ENCODE results near the gene CEP89.

Gene CEP89

GRCh38 chr19:32866061-32866460 is 105.7 kb downstream of the CEP89 start:
- TF ChIP-seq CTCF (IDR thresholded peaks at IDR 0.05; ENCODE audit: extremely low read depth, insufficient read depth, missing control alignments), result no peak
- no peak for DNase-seq (ENCODE audit: low spot score)
- in situ Hi-C loops (cut with MboI; ENCODE audit: low pct_unique_long_range_greater_than_20kb, low sequenced_read_pairs, unreplicated experiment), result no loop called here

- TF ChIP-seq CTCF (IDR thresholded peaks at IDR 0.05; ENCODE audit: extremely low read depth, insufficient read depth, missing control alignments), result no peak
- in situ Hi-C loops (cut with MboI; ENCODE audit: low pct_unique_long_range_greater_than_20kb, low sequenced_read_pairs, unreplicated experiment), result no loop called here
- no peak for DNase-seq (ENCODE audit: low spot score)
These were observed 106.4 kb downstream of the CEP89 start for GRCh38 chr19:32865326-32865725.

GRCh38 chr19:32864318-32865007 is 107.3 kb downstream of the CEP89 start:
- in situ Hi-C loops (cut with MboI; ENCODE audit: low pct_unique_long_range_greater_than_20kb, low sequenced_read_pairs, unreplicated experiment), result no loop called here
- no peak for TF ChIP-seq CTCF (IDR thresholded peaks at IDR 0.05; ENCODE audit: extremely low read depth, insufficient read depth, missing control alignments)

GRCh38 chr19:32863841-32864240 is 107.9 kb downstream of the CEP89 start:
- TF ChIP-seq CTCF (IDR thresholded peaks at IDR 0.05; ENCODE audit: extremely low read depth, insufficient read depth, missing control alignments), result no peak
- peak; percentile 12 for DNase-seq (ENCODE audit: low spot score)
- in situ Hi-C loops (cut with MboI; ENCODE audit: low pct_unique_long_range_greater_than_20kb, low sequenced_read_pairs, unreplicated experiment), result no loop called here

More at GRCh38 chr19:32864318-32865007, 107.3 kb downstream of the CEP89 start:
- peak; percentile 7 for DNase-seq (ENCODE audit: low spot score)

- no peak for DNase-seq (ENCODE audit: low spot score)
- in situ Hi-C loops (cut with MboI; ENCODE audit: low pct_unique_long_range_greater_than_20kb, low sequenced_read_pairs, unreplicated experiment), result no loop called here
- no peak for TF ChIP-seq CTCF (IDR thresholded peaks at IDR 0.05; ENCODE audit: extremely low read depth, insufficient read depth, missing control alignments)
These were observed 108.5 kb downstream of the CEP89 start for GRCh38 chr19:32863301-32863700.

GRCh38 chr19:32862741-32863140 is 109.0 kb downstream of the CEP89 start:
- DNase-seq (ENCODE audit: low spot score), result no peak
- in situ Hi-C loops (cut with MboI; ENCODE audit: low pct_unique_long_range_greater_than_20kb, low sequenced_read_pairs, unreplicated experiment), result no loop called here
- no peak for TF ChIP-seq CTCF (IDR thresholded peaks at IDR 0.05; ENCODE audit: extremely low read depth, insufficient read depth, missing control alignments)
